CD14-positive monocyte (primary cell): Measurements from ENCODE around the gene MZB1. TPM values are rescaled to one million over a fixed set of nuclear protein-coding genes. Genes with fewer than 3 reads are reported as not detected.

ENCODE experiments used
- DNase-seq, 3 donors: peaks; one replicate each; pipeline ENCODE4 v3.0.0-alpha.2; 2011 to 2022
- H2AFZ ChIP-seq: 2 replicates; pipeline ENCODE4 v1.6.0; 2012; ENCODE audit warnings: mild to moderate bottlenecking, low read depth, low read length, inconsistent platforms; ENCODE audit not compliant: insufficient read depth, poor library complexity, severe bottlenecking
- H3K27ac ChIP-seq, 2 donors: 1 replicate in 1 of 2; 2 replicates in 1 of 2; pipeline ENCODE4 v1.5.1; 2012 to 2013; ENCODE audit warnings: low read length in 2 of 2, control low read depth in 1 of 2, inconsistent platforms in 1 of 2, low read depth in 1 of 2, mild to moderate bottlenecking in 1 of 2
- H3K27me3 ChIP-seq, 2 donors: one replicate each; pipeline versions ENCODE4 v1.6.0 to v1.6.1; 2011 to 2013; ENCODE audit warnings: low read length in 2 of 2; ENCODE audit not compliant: control insufficient read depth in 2 of 2, insufficient read depth in 2 of 2
- H3K36me3 ChIP-seq, 2 donors: replicated peaks in 1 of 2; 1 replicate in 1 of 2; 2 replicates in 1 of 2; pipeline versions ENCODE4 v1.5.1 to v1.6.1; 2012 to 2013; ENCODE audit warnings: low read length in 2 of 2, control low read depth in 1 of 2, inconsistent platforms in 1 of 2, mild to moderate bottlenecking in 1 of 2; ENCODE audit not compliant: insufficient read depth in 2 of 2, control insufficient read depth in 1 of 2
- H3K4me1 ChIP-seq, 2 donors: 1 replicate in 1 of 2; 2 replicates in 1 of 2; pipeline versions ENCODE4 v1.5.1 to v1.6.1; 2012 to 2013; ENCODE audit warnings: low read length in 2 of 2, control low read depth in 1 of 2, inconsistent platforms in 1 of 2, mild to moderate bottlenecking in 1 of 2, moderate library complexity in 1 of 2; ENCODE audit not compliant: insufficient read depth in 2 of 2, control insufficient read depth in 1 of 2
- H3K4me2 ChIP-seq: replicated peaks from 2 replicates; pipeline ENCODE3; 2012; ENCODE audit warnings: low read length, moderate library complexity, mild to moderate bottlenecking; ENCODE audit not compliant: poor library complexity, severe bottlenecking; ENCODE audit errors: extremely low read depth
- H3K4me3 ChIP-seq, 3 experiments: fragments of 200-600 bp in 1 of 3; sonication (generic) in 1 of 3; replicated peaks in 1 of 3; 1 replicate in 2 of 3; 2 replicates in 1 of 3; pipeline ENCODE4 v1.5.1; 2011 to 2013; ENCODE audit warnings: low read length in 3 of 3, mild to moderate bottlenecking in 3 of 3, control low read depth in 2 of 3, low read depth in 2 of 3, inconsistent platforms in 1 of 3, moderate library complexity in 1 of 3
- H3K79me2 ChIP-seq: 2 replicates; pipeline ENCODE4 v1.6.0; 2012; ENCODE audit warnings: mild to moderate bottlenecking, control low read depth, inconsistent platforms, low read length, moderate library complexity; ENCODE audit not compliant: insufficient read depth
- H3K9ac ChIP-seq: 2 replicates; pipeline ENCODE4 v1.6.0; 2017; ENCODE audit warnings: low read length, mild to moderate bottlenecking; ENCODE audit not compliant: insufficient read depth, poor library complexity, severe bottlenecking
- H3K9me3 ChIP-seq, 2 donors: replicated peaks in 1 of 2; 1 replicate in 1 of 2; 2 replicates in 1 of 2; pipeline versions ENCODE4 v1.5.1 to v1.6.1; 2012 to 2013; ENCODE audit warnings: low read length in 2 of 2, control low read depth in 1 of 2; ENCODE audit not compliant: control insufficient read depth in 1 of 2, insufficient read depth in 1 of 2
- H4K20me1 ChIP-seq: 2 replicates; pipeline ENCODE4 v1.6.0; 2012; ENCODE audit warnings: mild to moderate bottlenecking, low read length, control low read depth, moderate library complexity; ENCODE audit not compliant: insufficient read depth
- H3K27ac Mint-ChIP-seq, 7 donors: one replicate each; pipeline ENCODE4 v1.8.0; 2020; ENCODE audit warnings: mild to moderate bottlenecking in 7 of 7, mixed read lengths in 7 of 7, moderate library complexity in 6 of 7, inconsistent platforms in 2 of 7
- H3K27me3 Mint-ChIP-seq, 3 donors: one replicate each; pipeline ENCODE4 v1.8.0; 2021 to 2022; ENCODE audit warnings: low read depth in 3 of 3, mild to moderate bottlenecking in 3 of 3, mixed read lengths in 3 of 3, moderate library complexity in 3 of 3, inconsistent platforms in 1 of 3
- H3K36me3 Mint-ChIP-seq, 2 donors: one replicate each; pipeline ENCODE4 v1.8.0; 2020; ENCODE audit warnings: mixed read lengths in 2 of 2, inconsistent platforms in 1 of 2, mild to moderate bottlenecking in 1 of 2
- H3K4me1 Mint-ChIP-seq: one replicate; pipeline ENCODE4 v1.8.0; 2020; ENCODE audit warnings: mild to moderate bottlenecking, mixed read lengths
- H3K4me3 Mint-ChIP-seq, 2 donors: one replicate each; pipeline ENCODE4 v1.8.0; 2020; ENCODE audit warnings: mild to moderate bottlenecking in 2 of 2, mixed read lengths in 2 of 2, moderate library complexity in 1 of 2
- H3K9me3 Mint-ChIP-seq, 7 donors: one replicate each; pipeline ENCODE4 v1.8.0; 2020 to 2022; ENCODE audit warnings: mixed read lengths in 7 of 7, mild to moderate bottlenecking in 6 of 7, moderate library complexity in 6 of 7, inconsistent platforms in 2 of 7
- CTCF ChIP-seq: fragments of 200-600 bp; IDR thresholded peaks from one replicate; pipeline ENCODE4 v1.8.0; 2022; ENCODE audit warnings: antibody characterized with exemption, mild to moderate bottlenecking
- WGBS: methylation state at CpG from one replicate; pipeline ENCODE4 v1.1.5; 2013; ENCODE audit warnings: missing lambda C conversion rate; ENCODE audit not compliant: insufficient coverage; 5-methylcytosine and 5-hydroxymethylcytosine counted together
- intact Hi-C, 2 donors: fragments of 100-400 bp; cut with micrococcal nuclease; formaldehyde crosslinking; loops; one replicate each; pipeline versions ENCODE4 v1.15.0 to v1.15.1; 2023
- polyA plus RNA-seq, 3 donors: library from polyadenylated mRNA; depleted of rRNA in 1 of 3; unstranded in 2 of 3; stranded (reverse) in 1 of 3; fragments of 300-500 nt in 2 of 3; fragments of >200 nt in 1 of 3; fragmentation: Illumina TruSeq in 2 of 3; gene quantifications; 1 replicate in 2 of 3; 2 replicates in 1 of 3; pipeline ENCODE4 v1.2.3, GENCODE V29; 2012 to 2021

MZB1 gene
- polyA plus RNA-seq, 3 donors = 0.30 to 0.52 TPM; not detected in 1

- intact Hi-C loops = no loop called here
- no peaks in the 10 kb centered on the region for H3K79me2 ChIP-seq
- H3K4me2 ChIP-seq = no peak overlapping the region
- H3K4me3 ChIP-seq = no peak overlapping the region
- H3K27me3 ChIP-seq = no peaks in the 10 kb centered on the region
- no peaks in the 10 kb centered on the region for H3K9me3 ChIP-seq
- Mint-ChIP-seq H3K27ac (no peak overlapping the region), H3K4me3 (no peak overlapping the region), H3K27me3 (peaks cover 0 to 1% (median 0%) of the 10 kb centered on the region in 3 donors), H3K9me3 (peaks cover 0 to 1% (median 0%) of the 10 kb centered on the region in 7 donors), H3K36me3 (peaks cover 4 to 8% of the 10 kb centered on the region in 2 donors), H3K4me1 (peaks cover 4% of the 10 kb centered on the region)
- no peak for TF ChIP-seq CTCF
- H3K36me3 ChIP-seq = no peaks in the 10 kb centered on the region
- no peak for DNase-seq
- H2AFZ ChIP-seq = no peak overlapping the region
- H3K9ac ChIP-seq = no peak overlapping the region
- WGBS = 68% methylated on average over 4 of the region's 9 CpGs
- no peak overlapping the region for H3K27ac ChIP-seq
- H4K20me1 ChIP-seq = no peaks in the 10 kb centered on the region
- no peaks in the 10 kb centered on the region for H3K4me1 ChIP-seq
Measured at GRCh38 chr5:139419226-139420192, 29.8 kb upstream of the MZB1 start.

GRCh38 chr5:139418793-139419192 is 29.1 kb upstream of the MZB1 start:
- Mint-ChIP-seq H3K36me3 (peaks cover 4 to 8% of the 10 kb centered on the region in 2 donors), H3K4me3 (no peak overlapping the region), H3K27ac (no peak overlapping the region), H3K27me3 (peaks cover 0 to 1% (median 0%) of the 10 kb centered on the region in 3 donors), H3K4me1 (no peaks in the 10 kb centered on the region), H3K9me3 (peaks cover 0 to 1% (median 0%) of the 10 kb centered on the region in 7 donors)
- Histone ChIP-seq H3K4me2 (no peak overlapping the region), H3K4me1 (no peaks in the 10 kb centered on the region), H2AFZ (no peak overlapping the region), H3K36me3 (no peaks in the 10 kb centered on the region), H3K9ac (no peak overlapping the region), H3K79me2 (no peaks in the 10 kb centered on the region), H3K9me3 (no peaks in the 10 kb centered on the region), H4K20me1 (no peaks in the 10 kb centered on the region), H3K27ac (no peak overlapping the region), H3K4me3 (no peak overlapping the region), H3K27me3 (no peaks in the 10 kb centered on the region)
- DNase-seq = no peak
- no CpG with 5 or more reads among the region's 1 CpG for WGBS
- no peak for TF ChIP-seq CTCF
- intact Hi-C loops = no loop called here
